Measurements from ENCODE around the gene CCL23.

DNA sequence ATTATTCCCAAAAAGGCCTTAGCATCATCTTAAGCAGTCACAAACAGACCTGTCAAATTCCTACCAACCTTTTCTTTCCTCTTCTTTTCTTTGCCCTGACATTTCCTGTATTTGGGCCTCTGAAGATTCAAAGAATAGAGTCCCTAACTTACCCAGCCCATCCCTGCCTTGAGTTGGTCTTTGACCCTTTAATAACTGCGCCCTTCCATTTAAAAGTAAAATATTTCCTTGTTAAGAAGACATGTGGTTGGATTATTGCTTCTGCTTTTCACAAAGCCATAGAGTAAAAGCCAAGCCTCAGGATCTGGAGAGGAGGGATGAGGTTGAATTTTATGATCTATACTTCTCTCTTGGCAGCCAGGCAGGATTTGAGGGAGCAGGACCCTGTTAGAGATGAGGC is 13.2 kb upstream of the CCL23 start:
- TF ChIP-seq, protein P1, sequence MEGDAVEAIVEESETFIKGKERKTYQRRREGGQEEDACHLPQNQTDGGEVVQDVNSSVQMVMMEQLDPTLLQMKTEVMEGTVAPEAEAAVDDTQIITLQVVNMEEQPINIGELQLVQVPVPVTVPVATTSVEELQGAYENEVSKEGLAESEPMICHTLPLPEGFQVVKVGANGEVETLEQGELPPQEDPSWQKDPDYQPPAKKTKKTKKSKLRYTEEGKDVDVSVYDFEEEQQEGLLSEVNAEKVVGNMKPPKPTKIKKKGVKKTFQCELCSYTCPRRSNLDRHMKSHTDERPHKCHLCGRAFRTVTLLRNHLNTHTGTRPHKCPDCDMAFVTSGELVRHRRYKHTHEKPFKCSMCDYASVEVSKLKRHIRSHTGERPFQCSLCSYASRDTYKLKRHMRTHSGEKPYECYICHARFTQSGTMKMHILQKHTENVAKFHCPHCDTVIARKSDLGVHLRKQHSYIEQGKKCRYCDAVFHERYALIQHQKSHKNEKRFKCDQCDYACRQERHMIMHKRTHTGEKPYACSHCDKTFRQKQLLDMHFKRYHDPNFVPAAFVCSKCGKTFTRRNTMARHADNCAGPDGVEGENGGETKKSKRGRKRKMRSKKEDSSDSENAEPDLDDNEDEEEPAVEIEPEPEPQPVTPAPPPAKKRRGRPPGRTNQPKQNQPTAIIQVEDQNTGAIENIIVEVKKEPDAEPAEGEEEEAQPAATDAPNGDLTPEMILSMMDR (conservative IDR thresholded peaks at IDR 0.05 in 1 of 2, IDR thresholded peaks at IDR 0.05 in 1 of 2; ENCODE audit: low read depth in 1 of 2, low read length in 2 of 2), result no peak
- no peak for TF ChIP-seq EZH2 (IDR thresholded peaks at IDR 0.05; ENCODE audit: low read length, missing control alignments)

Data from fibroblast of lung (primary cell).